GM10847 (cell line): ENCODE results near the gene ALAS2.

ENCODE experiments used
- POLR2A ChIP-seq: IDR thresholded peaks from 2 replicates; pipeline ENCODE4 v1.6.1; 2011; ENCODE audit not compliant: insufficient read length; ENCODE audit errors: extremely low read depth

ALAS2 gene

GRCh38 chrX:54977387-54977786 lies 53.4 kb downstream of the ALAS2 start:
- no peak for TF ChIP-seq POLR2A

- TF ChIP-seq POLR2A = no peak
Measured at GRCh38 chrX:54964766-54965497, 65.8 kb downstream of the ALAS2 start.

- no peak for TF ChIP-seq POLR2A
Measured at GRCh38 chrX:54961750-54962149, 69.0 kb downstream of the ALAS2 start.
